Psoas muscle (tissue), 8 donors: ENCODE results near the gene WDR86. TPM values are rescaled to one million over a fixed set of nuclear protein-coding genes. Genes with fewer than 3 reads are reported as not detected.

Experiments used
- ATAC-seq, 4 donors: fragments of 200-7000 bp; cut with Tn5 transposase; one replicate each; pipeline ENCODE4 v1.9.1; 2020; ENCODE audit warnings: moderate library complexity in 3 of 4, mild to moderate bottlenecking in 2 of 4
- DNase-seq, 2 donors: peaks; one replicate each; pipeline ENCODE4 v3.0.0-alpha.2; 2020
- H3K27ac ChIP-seq: fragments of 200-600 bp; one replicate; pipeline ENCODE4 v1.8.0; 2022
- H3K27me3 ChIP-seq, 3 donors: fragments of 200-600 bp in 1 of 3; one replicate each; pipeline versions ENCODE4 v1.6.1 to v1.8.0; 2013 to 2022; ENCODE audit warnings: low read length in 2 of 3, mild to moderate bottlenecking in 2 of 3, moderate library complexity in 1 of 3; ENCODE audit not compliant: insufficient read depth in 3 of 3
- H3K36me3 ChIP-seq, 2 donors: fragments of 200-600 bp in 1 of 2; one replicate each; pipeline versions ENCODE4 v1.6.1 to v1.8.0; 2013 to 2022; ENCODE audit warnings: low read depth in 1 of 2, mild to moderate bottlenecking in 1 of 2, moderate library complexity in 1 of 2; ENCODE audit not compliant: insufficient read depth in 1 of 2
- H3K4me1 ChIP-seq: fragments of 200-600 bp; one replicate; pipeline ENCODE4 v1.8.0; 2022
- H3K4me3 ChIP-seq: fragments of 200-600 bp; one replicate; pipeline ENCODE4 v1.8.0; 2022; ENCODE audit warnings: mild to moderate bottlenecking
- H3K9me3 ChIP-seq: fragments of 200-600 bp; one replicate; pipeline ENCODE4 v1.8.0; 2022
- WGBS, 3 donors: extraction: QIAGEN DNeasy Blood & Tissue Kit; methylation state at CpG; one replicate each; pipeline versions ENCODE4 v1.1.6 to v1.1.7; 2013; 5-methylcytosine and 5-hydroxymethylcytosine counted together
- intact Hi-C, 2 donors: fragments of 100-400 bp; cut with DNase I; formaldehyde crosslinking; loops; one replicate each; pipeline versions ENCODE4 v1.11.0 to v1.14.2; 2022
- polyA plus RNA-seq, 3 donors: library from polyadenylated mRNA; stranded (reverse); fragments of 200-250 nt; gene quantifications; one replicate each; pipeline ENCODE4 v1.2.3, GENCODE V29; 2013
- total RNA-seq, 4 donors: library from RNA; stranded (reverse); fragmentation: NEBNext Ultra II Directional in 2 of 4; extraction: Animal tissue kit (Norgen Biotek cat#: 25700) in 2 of 4; gene quantifications; one replicate each; pipeline versions ENCODE4 v1.2.1 to v1.2.4, GENCODE V29; 2021 to 2023
- TF ChIP-seq, protein P1 (sequence below): fragments of 200-600 bp; IDR thresholded peaks from one replicate; pipeline ENCODE4 v1.8.0; 2022; ENCODE audit warnings: antibody characterized with exemption
- donor health status: healthy with polysubstance abuse.
- donor health status: DM: no; HTN: no; CAD: no; lungs with moderate emphysema.
- donor health status: Bipolar disorder and iron deficiency.
- donor health status: healthy.
- donor health status: DM: yes; HTN: yes; CAD: no.
- donor health status: DM: no; HTN: no; CAD: no.
- donor health status: DM: no; HTN: no; CAD: no.
- donor health status: DM: yes; HTN: yes; CAD: no.

The WDR86 gene
- total and polyA plus RNA-seq, 7 donors = 0.03 to 0.44 (median 0.29) TPM; not detected in 2

DNA sequence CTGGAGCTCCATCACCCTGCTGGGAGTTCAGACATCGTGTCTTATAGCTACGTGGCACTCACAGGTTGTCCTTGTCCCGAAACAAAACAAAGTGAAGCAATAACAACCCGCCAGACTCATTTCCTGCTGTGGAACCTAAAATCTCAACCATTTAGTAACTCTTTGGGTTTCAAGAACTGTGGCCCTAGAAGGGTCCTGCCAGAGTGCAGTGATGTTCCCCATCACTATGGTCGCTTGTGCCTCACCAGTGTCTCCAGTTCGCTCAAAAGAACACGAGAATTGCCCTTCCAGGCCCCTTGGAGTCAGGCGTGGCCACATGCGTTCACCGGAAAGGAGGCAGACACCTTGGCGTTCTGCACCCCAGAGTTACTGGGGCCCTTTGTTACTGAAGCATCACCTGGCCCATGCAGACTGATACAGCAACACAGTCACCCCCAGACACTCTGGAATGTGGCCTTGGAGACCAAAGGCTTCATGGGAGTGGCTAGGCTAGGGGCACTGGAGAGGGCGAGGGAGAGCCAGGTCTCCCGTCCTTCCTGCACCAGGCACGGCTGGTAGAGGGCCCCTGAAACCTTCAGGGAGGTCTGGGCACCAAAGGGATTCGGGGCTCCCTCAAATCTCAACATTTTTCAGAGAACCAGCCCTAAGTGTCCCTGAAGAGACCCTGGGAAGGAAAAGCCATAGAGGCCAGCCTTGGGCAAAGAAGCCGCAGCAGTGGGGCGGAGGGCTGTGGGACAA, 29.2 kb upstream of the WDR86 start:
- intact Hi-C loops = no loop called here
- DNase-seq (no peak), ATAC-seq (no peak)
- Histone ChIP-seq H3K36me3 (no peaks in the 10 kb centered on the region), H3K4me3 (no peak overlapping the region), H3K27me3 (peaks cover 0 to 19% (median 15%) of the 10 kb centered on the region in 3 donors), H3K9me3 (no peaks in the 10 kb centered on the region), H3K27ac (no peak overlapping the region), H3K4me1 (no peaks in the 10 kb centered on the region)
- TF ChIP-seq, protein P1, sequence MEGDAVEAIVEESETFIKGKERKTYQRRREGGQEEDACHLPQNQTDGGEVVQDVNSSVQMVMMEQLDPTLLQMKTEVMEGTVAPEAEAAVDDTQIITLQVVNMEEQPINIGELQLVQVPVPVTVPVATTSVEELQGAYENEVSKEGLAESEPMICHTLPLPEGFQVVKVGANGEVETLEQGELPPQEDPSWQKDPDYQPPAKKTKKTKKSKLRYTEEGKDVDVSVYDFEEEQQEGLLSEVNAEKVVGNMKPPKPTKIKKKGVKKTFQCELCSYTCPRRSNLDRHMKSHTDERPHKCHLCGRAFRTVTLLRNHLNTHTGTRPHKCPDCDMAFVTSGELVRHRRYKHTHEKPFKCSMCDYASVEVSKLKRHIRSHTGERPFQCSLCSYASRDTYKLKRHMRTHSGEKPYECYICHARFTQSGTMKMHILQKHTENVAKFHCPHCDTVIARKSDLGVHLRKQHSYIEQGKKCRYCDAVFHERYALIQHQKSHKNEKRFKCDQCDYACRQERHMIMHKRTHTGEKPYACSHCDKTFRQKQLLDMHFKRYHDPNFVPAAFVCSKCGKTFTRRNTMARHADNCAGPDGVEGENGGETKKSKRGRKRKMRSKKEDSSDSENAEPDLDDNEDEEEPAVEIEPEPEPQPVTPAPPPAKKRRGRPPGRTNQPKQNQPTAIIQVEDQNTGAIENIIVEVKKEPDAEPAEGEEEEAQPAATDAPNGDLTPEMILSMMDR = no peak
- WGBS, 3 donors = 94% methylated on average over 17 of the region's 17 CpGs

DNA sequence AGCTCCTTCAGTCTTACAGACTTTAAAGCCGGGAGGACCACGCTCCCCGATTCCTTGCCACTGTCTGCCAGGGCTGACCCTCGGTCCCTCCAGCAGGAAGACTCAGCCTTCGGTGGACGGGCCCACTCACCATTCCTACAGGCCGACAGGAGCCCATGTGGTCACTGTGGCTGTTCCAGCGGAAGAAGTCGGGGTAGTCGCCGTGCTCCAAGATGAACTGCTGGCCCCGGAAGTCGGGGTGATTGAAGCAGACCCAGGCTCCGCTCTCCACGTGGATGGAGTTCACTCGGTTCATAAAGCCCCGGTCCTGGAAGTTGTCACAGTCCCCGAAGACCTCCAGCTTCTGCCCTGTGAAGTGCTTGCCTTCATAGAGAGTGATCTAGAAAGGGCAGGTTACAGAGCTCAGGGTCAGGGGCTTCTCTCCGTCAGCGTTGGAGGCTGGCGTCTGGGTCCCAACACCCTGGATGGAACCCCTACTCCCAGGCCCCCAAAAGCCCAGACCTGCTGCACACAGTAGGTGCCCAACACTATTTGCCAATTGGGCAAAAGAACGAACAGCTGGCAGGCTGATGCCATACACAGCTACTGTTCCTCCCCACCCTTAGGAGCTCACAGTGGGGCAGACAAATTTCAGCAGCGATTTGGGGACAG, 28.2 kb upstream of the WDR86 start:
- H3K4me1 ChIP-seq = no peaks in the 10 kb centered on the region
- TF ChIP-seq, protein P1 = no peak
- no peaks in the 10 kb centered on the region for H3K36me3 ChIP-seq
- ATAC-seq = no peak
- no peak overlapping the region for H3K27ac ChIP-seq
- WGBS, 3 donors = 89 to 91% (median 90%) methylated on average over 23 of the region's 23 CpGs
- H3K9me3 ChIP-seq = no peaks in the 10 kb centered on the region
- peaks cover 0 to 19% (median 15%) of the 10 kb centered on the region in 3 donors for H3K27me3 ChIP-seq
- no peak overlapping the region for H3K4me3 ChIP-seq
- intact Hi-C loops = no loop called here
- DNase-seq = no peak

DNA sequence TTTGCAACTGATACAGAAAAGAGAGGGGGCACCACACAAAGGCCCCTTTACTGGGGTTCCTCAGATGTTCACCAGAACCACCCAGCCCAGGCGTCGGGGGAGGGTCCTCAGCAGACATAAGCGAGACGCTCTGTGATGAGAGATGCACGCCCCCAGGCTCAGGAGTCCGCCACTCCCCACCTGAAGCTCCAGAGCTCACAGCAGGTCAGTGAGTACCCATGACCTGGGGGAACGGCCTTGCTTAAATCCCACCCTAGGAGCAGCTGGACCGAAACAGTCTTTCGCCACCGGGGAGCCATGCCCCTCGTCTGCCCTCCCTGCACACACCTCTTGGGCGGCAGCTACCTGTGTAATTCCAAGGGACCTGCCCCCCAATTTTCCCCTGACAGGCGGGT, 27.3 kb upstream of the WDR86 start:
- WGBS, 3 donors = 85 to 89% (median 87%) methylated on average over 13 of the region's 13 CpGs
- ATAC-seq (no peak), DNase-seq (no peak)
- Histone ChIP-seq H3K36me3 (no peaks in the 10 kb centered on the region), H3K4me1 (no peaks in the 10 kb centered on the region), H3K27ac (no peak overlapping the region), H3K9me3 (no peaks in the 10 kb centered on the region), H3K27me3 (peaks cover 0 to 19% (median 15%) of the 10 kb centered on the region in 3 donors), H3K4me3 (no peak overlapping the region)
- TF ChIP-seq, protein P1 = no peak
- intact Hi-C loops = no loop called here

DNA sequence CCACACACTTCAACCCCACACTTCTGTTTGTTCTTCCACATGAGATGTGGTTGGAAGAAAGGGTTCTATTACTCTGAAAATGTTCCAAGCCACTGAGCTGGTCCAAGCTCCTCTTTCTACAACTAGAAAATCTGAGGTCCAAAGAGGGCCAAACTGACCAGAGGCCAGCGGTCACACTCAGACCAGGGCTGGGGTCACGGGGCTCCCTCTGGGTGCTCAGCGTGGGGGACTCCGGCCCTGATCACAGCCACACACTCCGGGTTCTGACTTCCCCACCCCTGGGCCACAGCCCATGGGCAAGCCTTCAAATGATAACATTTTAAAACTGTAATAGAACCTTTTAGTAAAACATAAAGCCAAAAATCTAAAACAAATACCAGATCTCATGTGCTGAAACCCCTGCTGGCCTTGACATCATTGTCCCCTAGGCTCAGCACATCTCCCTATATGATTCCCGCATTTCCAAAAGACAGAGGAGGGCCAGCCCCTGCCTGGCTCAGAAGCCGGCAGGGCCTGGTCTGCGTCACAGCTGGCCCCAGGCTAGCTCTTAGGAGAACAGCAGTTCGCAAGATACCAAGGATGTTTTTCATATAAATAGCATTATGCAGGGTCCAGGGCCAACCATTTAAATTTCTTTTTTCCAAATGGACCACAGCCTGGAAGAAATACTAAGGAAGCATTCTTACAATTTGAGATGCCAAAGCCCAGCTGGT, 26.8 kb upstream of the WDR86 start:
- TF ChIP-seq, protein P1 = no peak
- H3K4me3 ChIP-seq = no peak overlapping the region
- intact Hi-C loops = no loop called here
- no peaks in the 10 kb centered on the region for H3K4me1 ChIP-seq
- peaks cover 0 to 19% (median 15%) of the 10 kb centered on the region in 3 donors for H3K27me3 ChIP-seq
- DNase-seq = no peak
- WGBS, 3 donors = 75 to 84% (median 78%) methylated on average over 9 of the region's 9 CpGs
- H3K36me3 ChIP-seq = no peaks in the 10 kb centered on the region
- ATAC-seq = no peak
- H3K27ac ChIP-seq = no peak overlapping the region
- no peaks in the 10 kb centered on the region for H3K9me3 ChIP-seq
